NCI-H187 treated with DMSO at 0.1 percent for 48 hours (cell line): ENCODE results near the gene MCL1.
"Not testable (repeated sequence)": the region's sequence is repeated elsewhere in the genome, so short reads cannot be mapped to it uniquely, and the experiment has no call there.

Experiments used
- DNase-seq: peaks from one replicate; lab custom pipeline; 2025; lab: John Stamatoyannopoulos, UW

Gene MCL1

DNA sequence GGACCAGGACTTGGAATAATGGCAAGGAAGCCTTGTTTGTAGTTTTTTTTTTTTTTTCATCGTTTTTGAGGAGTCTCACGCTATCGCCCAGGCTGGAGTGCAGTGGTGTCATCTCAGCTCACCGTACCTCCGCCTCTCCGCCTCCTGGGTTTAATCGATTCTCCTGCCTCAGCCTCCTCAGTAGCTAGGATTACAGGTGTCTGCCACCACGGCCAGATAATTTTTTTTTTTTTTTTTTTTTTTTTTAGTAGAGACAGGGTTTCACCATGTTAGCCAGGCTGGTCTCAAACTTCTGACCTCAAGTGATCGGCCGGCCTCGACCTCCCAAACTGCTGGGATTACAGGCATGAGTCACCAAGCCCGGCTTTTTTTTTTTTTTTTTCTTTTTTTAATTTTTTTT lies 23.0 kb upstream of the MCL1 start:
- not testable (repeated sequence) for DNase-seq

DNA sequence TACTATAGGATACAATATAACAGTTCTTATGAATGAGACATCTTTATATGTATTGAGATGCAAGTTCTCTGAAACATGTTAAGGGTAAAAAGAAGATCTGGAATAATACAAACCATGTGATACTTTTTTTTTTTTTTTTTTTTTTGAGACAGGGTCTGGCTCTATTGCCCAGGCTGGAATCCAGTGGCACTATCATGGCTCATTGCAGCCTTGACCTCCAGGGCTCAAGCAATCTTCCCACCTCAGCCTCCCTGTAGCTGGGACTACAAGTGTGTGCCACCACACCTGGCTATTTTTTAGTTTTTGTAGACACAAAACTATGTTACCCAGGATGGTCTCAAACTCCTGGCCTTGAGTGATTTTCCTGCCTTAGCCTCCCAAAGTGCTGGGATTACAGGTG lies 22.1 kb upstream of the MCL1 start:
- DNase-seq: no peak

DNA sequence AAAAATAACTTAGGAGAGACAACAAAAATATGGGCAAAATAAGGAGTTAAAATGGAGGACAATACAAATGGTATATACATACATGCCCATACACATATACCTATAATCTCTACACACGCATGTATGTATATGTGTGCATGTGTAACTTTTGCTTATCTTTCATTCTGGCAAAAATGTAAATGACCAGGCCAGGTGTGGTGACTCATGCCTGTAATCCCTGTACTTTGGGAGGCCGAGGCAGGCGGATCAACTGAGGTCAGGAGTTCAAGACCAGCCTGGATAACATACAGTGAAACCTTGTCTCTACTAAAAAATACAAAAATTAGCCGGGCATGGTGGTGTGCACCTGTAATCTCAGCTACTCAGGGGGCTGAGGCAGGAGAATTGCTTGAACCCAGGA lies 18.9 kb upstream of the MCL1 start:
- not testable (repeated sequence) for DNase-seq

DNA sequence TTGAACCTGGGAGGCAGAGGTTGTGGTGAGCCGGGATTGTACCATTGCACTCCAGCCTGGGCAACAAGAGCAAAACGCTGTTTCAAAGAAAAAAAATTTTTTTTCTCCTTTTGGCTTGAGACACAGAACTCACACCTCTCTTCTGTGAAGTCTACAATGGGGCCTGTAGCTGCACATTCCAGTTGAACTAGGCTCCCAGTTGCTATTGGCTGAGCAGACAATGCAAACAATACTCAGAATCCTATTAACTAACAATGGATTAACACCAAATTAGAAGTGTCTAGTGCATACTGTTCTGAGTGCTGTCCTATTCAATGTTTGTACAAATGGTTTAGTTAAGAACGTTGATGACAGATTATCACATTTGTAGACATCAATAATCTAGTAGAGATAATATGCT lies 17.6 kb upstream of the MCL1 start:
- no peak for DNase-seq

DNA sequence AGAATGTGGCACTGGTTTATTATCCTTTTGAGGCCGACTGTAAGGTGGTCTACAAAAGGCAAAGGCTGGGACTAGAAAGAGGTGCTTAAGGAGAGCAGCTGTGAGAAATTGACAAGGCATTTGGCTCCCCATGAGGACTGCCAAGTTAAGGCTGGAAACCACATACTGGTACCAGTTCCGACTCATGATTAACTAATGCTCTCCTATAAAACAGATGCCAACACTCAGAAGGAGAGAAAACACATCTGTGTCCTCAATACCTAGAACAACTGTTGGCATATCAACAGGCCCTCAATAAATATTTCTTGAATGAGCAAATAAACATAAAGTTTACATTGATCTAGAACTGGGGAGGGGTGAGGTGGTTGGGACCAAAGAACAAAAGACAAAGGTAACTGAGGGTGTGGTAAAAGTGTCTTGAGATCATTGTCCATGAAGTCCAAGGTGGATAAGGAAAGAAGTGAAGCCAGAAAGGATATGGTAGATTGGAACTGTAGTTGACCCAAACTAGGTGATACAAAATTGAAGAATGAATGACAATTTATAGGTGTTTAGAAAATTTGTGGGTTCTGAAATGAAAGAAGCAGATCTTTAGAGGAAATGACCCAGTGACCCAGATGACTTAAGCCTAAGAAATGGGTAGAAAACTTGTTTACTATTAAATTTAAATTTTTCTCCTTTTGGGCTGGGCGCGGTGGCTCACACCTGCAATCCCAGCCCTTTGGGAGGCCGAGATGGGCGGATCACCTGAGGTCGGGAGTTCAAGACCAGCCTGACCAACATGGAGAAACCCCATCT lies 16.9 kb upstream of the MCL1 start:
- no peak for DNase-seq

DNA sequence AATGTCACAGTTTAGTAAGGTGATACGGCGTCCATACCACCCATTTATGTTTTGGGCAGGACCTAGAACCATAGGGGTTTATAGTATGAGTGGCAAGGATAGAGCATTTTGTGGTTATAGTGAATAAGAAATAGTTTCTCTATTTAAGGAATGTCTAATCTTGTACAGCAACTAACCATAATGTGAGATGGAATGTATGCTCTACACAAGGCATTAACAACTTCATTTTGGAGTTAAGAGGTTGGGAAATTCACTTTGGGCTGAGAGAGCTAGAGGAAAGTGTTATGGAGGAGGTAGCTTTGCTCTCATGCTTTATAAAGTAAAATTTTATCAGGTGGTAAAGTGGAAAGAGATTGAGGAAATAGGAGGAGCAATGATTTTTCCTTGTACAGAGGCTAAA lies 3.0 kb upstream of the MCL1 start:
- DNase-seq: no peak

DNA sequence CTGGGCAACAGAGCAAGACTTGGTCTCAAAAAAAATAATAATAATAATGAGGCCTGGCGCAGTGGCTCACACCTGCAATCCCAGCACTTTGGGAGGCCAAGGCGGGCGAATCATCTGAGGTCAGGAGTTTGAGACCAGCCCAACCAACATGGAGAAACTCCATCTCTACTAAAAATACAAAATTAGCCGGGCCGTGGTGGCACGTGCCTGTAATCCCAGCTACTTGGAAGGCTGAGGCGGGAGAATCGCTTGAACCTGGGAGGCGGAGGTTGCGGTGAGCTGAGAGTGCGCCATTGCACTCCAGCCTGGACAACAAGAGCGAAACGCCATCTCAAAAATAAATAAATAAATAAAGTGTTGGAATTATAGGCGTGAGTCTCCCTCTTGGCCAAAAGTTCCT lies 2.6 kb upstream of the MCL1 start:
- DNase-seq: not testable (repeated sequence)

DNA sequence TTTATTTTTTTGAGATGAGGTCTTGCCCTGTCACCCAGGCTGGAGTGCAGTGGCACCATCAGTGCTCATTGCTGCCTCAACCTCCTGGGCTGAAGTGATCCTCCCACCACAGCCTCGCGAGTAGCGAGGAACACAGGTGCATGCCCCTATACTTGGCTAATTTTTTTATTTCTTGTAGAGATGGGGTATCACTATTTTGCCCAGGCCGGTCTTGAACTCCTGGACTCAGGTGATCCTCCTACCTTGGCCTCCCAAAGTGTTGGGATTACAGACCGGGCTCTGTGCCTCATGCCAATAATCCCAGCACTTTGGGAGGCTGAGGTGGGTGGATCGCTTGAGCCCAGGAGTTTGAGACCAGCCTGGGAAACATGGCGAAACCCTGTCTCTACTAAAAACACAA lies 2.0 kb upstream of the MCL1 start:
- not testable (repeated sequence) for DNase-seq

DNA sequence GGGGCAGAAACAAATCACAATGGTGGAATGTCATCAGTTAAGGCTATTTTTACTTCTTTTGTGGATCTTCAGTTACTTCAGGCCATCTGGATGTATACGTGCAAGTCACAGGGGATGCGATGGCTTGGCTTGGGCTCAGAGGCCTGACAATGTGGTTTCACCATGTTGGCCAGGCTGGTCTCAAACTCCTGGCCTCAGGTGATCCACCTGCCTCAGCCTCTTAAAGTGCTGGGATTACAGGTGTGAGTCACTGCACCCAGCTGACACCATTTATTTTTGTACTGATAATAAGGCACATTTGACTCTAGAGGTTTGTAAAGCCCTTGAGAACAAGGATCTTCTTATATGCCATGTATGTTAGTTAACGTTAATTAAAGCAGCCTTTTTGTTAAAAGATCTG lies 1.6 kb upstream of the MCL1 start:
- DNase-seq: not testable (repeated sequence)

DNA sequence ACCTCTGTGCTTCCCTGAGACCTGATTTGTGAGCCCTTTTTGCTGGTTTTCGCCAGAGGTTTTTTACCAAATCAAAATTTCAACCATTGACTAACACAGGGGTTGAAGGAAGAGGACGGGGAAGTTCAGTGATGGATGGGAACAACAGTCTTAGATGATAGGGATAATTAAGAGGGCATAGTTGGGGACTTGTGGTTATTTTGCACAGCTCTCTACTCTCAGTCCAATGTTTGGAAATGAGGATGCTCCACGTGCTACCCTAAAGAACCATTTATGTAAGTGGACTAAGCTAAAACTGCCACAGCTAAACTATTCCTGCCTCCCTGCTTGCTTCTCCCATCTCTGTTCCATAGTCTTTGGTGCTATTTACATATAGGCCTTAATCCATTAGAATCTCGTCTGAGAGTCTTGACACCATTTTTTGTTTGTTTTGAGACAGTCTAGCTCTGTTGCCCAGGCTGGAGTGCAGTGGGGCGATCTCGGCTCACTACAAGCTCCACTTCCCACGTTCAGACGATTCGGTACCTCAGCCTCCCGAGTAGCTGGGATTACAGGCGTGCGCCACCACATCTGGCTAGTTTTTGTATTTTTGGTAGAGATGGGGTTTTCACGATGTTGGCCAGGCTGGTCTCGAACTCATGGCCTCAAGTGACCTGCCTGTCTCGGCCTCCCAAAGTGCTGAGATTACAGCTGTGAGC lies 684 bp upstream of the MCL1 start:
- no peak for DNase-seq

DNA sequence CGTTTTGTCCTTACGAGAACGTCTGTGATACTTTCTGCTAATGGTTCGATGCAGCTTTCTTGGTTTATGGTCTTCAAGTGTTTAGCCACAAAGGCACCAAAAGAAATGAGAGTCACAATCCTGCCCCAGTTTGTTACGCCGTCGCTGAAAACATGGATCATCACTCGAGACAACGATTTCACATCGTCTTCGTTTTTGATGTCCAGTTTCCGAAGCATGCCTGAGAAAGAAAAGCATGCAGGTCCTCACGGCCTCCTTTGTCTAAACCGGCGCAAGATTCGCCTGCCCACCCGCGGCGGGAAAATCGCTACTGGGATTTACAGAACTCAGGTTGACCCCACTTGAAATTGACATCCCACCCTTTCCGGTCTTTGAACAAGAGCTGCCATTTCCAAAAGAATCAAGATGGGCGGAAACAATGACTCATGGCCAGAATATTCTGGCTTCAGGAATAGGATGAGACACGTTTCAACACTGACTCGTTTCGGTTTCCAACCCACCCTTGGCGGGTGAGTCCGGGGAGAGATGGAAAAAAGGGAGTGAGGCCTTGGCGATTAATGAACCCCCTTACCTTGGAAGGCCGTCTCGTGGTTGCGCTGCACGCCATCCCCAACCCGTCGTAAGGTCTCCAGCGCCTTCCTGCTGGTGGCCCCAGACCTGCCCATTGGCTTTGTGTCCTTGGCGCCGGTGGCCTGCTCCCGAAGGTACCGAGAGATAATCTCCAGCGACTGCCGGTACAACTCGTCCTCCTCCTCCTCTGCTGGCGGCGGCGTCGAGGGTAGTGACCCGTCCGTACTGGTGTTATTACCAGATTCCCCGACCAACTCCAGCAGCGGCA lies 919 bp downstream of the MCL1 start:
- DNase-seq: no peak

DNA sequence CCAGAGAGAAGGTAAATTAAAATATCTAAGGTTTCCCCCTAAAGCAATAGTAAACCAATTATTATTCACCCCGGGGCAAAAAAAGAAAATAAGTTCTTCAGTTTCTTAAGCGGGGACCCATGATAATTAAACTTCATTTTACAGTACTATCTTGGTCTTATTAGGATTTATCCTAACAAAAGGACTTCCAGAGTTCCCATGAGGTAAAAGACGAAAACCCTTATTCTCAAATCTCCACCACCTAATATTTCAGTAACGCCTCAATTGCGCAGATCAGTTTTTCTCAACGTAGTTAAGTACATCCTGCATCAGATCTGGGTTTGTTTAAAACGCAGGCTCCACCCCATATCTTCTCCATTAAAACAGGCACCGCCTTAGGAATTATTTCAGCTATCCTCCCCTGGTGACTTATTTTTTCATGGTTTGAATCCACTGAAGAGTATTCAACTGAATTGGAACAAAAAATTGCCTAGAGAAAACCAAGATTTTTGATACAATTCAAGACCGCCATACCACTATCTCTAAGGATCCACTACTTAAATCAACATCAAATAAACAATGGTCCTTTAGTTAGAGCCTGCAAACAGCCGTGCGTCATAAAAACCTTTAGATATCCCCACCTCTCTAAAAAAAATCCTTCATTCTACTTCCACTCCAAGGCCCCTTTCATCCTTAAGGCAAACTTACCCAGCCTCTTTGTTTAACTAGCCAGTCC lies 1.7 kb downstream of the MCL1 start:
- DNase-seq: no peak

DNA sequence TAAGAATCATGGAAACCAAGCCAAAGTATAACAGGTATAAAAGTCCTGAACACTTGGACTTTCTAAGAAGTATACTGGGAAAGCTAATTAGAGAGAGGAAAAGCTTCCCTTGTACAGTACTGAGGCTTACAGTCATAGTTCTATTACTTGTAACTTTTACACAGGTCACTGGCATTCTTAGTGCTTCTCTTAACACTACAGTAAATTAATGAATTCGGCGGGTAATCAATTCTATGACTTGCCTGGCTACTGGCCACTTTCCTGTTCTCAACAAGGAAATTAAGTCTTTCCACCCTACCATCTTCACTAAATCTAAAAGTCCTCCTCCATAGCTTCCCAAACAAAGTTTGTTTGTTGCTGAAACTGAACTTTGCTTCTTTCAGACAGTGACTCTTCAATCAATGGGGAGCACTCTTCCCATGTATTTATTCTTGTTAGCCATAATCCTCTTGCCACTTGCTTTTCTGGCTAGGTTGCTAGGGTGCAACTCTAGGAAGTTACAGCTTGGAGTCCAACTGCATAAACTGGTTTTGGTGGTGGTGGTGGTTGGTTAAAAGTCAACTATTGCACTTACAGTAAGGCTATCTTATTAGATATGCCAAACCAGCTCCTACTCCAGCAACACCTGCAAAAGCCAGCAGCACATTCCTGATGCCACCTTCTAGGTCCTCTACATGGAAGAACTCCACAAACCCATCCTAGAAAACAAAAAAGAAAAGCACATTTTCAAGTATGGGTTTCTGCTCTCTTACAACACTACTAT lies 2.4 kb downstream of the MCL1 start:
- DNase-seq: no peak

DNA sequence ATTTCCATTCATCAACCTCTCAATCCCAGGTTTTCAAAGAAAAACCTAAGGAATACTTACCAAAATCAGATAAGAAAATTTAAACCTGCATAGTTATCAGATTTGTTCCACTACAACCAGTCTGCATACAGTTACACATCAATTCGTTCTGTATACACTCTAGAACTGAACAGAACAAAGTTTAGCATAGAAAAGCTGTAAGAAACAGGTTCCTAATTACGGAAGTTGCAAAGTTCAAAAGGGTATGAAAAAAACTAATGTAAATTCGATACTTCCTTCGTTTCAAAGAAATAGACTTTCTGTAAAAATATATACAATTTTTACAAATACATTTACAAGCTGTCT lies 3.1 kb downstream of the MCL1 start:
- no peak for DNase-seq

DNA sequence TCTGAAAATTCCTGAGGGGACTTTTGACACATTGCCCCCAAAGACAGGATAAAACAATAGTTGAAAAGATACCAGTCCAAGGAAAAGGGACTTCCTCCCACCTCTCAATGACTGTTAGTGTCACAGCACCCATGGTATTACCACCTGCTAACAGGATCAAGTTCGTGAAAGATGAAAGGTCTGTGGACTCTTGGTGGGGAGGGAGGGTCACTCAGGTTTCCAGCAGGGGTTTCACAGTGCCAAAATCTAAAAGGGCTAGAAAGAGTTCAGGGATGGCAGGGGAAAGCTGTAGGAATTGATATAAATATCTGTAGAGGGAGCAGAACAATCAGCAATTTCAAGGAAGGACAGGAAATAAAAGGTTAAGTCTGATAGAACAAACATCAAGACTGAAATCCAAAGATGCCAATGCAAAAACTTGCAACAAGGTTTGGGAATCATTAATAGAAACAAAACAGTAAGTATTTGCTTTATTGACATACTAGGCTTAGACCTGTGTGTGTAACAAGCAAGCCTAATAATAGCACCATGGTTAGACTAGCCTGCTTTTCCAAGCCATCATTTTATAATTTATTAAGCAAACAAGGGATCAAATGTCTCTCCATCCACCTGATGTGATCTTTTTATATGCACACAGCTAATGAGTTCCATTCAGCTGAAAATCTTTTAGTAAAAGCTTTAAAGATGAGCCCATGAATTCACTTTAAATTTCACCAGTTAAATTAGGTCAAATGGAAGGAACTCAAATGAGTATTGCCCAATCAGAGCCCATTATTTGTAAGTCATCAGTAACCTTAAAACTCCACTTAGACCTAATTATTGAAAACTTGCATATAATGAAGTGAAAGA lies 3.7 kb downstream of the MCL1 start:
- DNase-seq: no peak

DNA sequence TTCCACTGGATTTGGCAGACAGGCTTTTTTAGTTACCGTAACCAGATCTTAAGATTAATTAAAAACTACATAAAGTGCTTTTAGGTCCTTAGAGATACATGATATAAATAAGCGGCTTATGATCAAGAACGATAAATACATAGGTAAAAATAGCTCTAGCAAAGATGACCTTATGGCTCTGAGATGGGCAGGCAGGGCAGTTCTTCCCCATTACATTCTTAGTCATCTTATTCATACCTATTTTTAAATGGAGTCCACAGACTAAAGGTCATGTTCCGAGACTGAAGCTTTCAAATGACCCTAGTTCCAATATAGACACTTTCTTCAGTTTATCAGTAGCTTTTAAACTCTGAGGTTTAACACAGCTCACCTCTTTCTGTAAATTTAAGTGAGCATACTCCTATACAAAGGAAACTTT lies 4.3 kb downstream of the MCL1 start:
- no peak for DNase-seq

DNA sequence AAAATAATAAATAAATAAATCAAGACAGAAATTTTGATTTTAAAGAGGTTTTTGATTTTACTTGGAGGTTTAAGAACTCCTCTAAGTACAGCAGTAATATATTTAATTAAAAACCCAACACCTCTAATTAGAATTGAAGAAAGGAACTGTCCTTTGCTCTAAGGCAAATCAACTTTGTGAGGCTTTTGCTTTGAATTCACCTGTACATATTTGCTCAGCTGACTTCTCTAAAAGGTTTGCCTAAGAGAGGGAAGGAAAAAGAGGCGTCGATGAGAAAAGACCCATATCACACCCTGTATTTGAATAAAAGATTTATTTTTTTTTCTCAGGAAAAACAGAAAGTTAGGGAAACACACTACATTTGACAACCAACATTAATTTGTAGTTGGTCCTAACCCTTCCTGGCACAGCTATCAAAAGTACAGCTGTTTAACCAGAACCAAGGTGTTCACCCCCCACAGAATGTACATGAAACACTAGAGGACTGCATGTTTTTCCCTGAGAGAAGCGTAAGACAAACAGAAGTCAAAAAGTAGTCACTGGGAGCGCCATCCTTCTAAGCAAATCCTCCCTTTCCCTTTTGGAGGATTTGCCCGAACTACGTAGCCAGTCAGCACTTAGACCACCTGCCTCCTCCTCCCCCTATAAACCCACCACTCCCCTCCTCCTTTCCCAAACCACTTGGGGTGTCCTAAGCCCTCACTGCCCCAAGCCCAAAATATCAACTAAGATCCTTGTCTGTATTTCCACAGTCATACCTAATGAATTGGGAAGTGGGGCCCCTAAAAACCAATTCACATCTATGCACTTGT lies 4.9 kb downstream of the MCL1 start:
- DNase-seq: no peak

DNA sequence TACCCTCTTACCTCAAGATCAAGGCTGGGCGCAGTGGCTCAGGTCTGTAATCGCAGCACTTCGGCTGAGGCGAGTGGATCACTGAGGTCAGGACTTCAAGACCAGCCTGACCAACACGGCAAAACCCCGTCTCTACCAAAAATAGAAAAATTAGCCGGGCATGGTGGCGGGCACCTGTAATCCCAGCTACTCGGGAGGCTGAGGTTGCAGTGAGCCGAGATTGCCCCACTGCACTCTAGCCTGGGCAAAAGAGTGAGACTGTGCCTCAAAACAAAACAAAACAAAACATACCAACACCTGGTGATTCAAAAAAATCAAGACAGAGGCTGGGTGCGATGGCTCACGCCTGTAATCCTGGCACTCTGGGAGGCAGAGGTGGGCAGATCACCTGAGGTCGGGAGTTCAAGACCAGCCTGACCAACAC lies 5.8 kb downstream of the MCL1 start:
- DNase-seq: not testable (repeated sequence)

DNA sequence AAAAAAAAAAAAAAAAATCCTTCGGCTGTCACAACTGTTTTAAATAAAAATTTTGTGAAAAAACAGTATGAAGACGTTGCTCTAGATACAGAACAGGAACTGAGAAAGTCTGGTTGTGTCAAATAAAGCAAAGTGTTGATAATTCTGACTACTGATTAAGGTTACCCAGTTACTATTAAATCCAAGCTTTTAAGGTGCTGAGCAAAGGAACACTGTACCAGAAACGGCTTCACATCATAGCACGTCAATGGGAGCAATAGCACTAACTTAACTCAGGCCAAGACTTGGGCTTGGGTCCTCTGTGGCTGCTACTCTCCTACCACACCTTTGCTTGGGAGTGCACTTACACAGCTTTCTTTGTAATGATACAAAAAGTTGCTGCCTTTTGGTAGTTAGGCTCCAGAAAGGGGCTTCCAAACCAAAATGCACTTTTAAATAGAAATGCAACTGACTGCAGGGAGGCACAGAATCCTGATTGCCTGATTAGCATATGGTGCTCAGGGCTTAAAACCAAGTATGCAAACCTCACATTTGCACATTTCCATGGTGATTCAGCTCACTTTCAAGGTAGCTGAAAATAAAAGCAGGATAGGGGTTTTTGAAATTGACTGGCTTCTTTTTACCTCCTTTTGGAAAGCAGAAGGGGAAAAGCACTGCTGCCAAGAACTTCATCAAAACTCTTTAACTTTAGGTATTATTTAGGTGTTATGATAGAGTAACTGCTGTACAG lies 6.3 kb downstream of the MCL1 start:
- no peak for DNase-seq
